GM21619 (cell line): Measurements from ENCODE around the gene OLIG2.

ENCODE experiments used
- ATAC-seq: cut with Tn5 transposase; IDR thresholded peaks from one replicate; pipeline ENCODE4 v1.9.1; 2021; ENCODE audit not compliant: unreplicated experiment

The OLIG2 gene

GRCh38 chr21:33019885-33020557 is 5.7 kb upstream of the OLIG2 start:
- ATAC-seq: no peak

GRCh38 chr21:33020558-33021100 is 5.1 kb upstream of the OLIG2 start:
- no peak for ATAC-seq

- ATAC-seq: no peak
These were observed 4.6 kb upstream of the OLIG2 start for GRCh38 chr21:33021150-33021549.

- ATAC-seq: no peak
These were observed 4.1 kb upstream of the OLIG2 start for GRCh38 chr21:33021667-33022066.

- no peak for ATAC-seq
These were observed 3.3 kb upstream of the OLIG2 start for GRCh38 chr21:33022489-33022827.

GRCh38 chr21:33022828-33023573 is 2.7 kb upstream of the OLIG2 start:
- no peak for ATAC-seq

GRCh38 chr21:33023574-33024200 is 2.0 kb upstream of the OLIG2 start:
- ATAC-seq: no peak

- no peak for ATAC-seq
These were observed 1.3 kb upstream of the OLIG2 start for GRCh38 chr21:33024201-33025103.

- no peak for ATAC-seq
These were observed 638 bp upstream of the OLIG2 start for GRCh38 chr21:33025106-33025488.

GRCh38 chr21:33026443-33026858 is 716 bp downstream of the OLIG2 start:
- ATAC-seq: no peak

- ATAC-seq: no peak
These were observed 1.2 kb downstream of the OLIG2 start for GRCh38 chr21:33026878-33027400.

GRCh38 chr21:33027401-33028286 is 1.9 kb downstream of the OLIG2 start:
- ATAC-seq: no peak

- no peak for ATAC-seq
These were observed 2.5 kb downstream of the OLIG2 start for GRCh38 chr21:33028287-33028670.

- ATAC-seq: no peak
These were observed 3.1 kb downstream of the OLIG2 start for GRCh38 chr21:33028773-33029384.

GRCh38 chr21:33029385-33029921 is 3.7 kb downstream of the OLIG2 start:
- ATAC-seq: no peak

GRCh38 chr21:33029975-33030461 is 4.3 kb downstream of the OLIG2 start:
- ATAC-seq: no peak

GRCh38 chr21:33030633-33031032 is 4.9 kb downstream of the OLIG2 start:
- no peak for ATAC-seq

- ATAC-seq: no peak
These were observed 5.6 kb downstream of the OLIG2 start for GRCh38 chr21:33031152-33031911.
